A549 (cell line): ENCODE measurements around the gene TMEM120A. TPM values are rescaled to one million over a fixed set of nuclear protein-coding genes. Genes with fewer than 3 reads are reported as not detected.

ENCODE experiments used
- ATAC-seq, 2 experiments: fragments of 200-7000 bp in 1 of 2; fragments of >200 bp in 1 of 2; cut with Nextera tagmentation in 1 of 2; cut with Tn5 transposase in 1 of 2; 3 replicates each; pipeline versions ENCODE4 v1.8.0 to v1.9.1; 2018 to 2020; ENCODE audit warnings: mild to moderate bottlenecking in 1 of 2, moderate library complexity in 1 of 2
- CTCF ChIA-PET: fragments of 300-600 bp; sonication (Branson Sonifier 250); formaldehyde crosslinking; extraction: SDS; loops from one replicate; lab custom pipeline; 2021; ENCODE audit warnings: antibody characterized with exemption, inconsistent platforms; lab: Yijun Ruan, JAX
- POLR2A ChIA-PET: fragments of 350-600 bp; formaldehyde crosslinking; extraction: SDS; loops from one replicate; lab custom pipeline; 2021; ENCODE audit warnings: antibody characterized with exemption, inconsistent platforms; lab: Yijun Ruan, JAX
- DNase-seq, 2 experiments: peaks; one replicate each; pipeline versions ENCODE4 v3.0.0 to v3.0.0-alpha.2; 2011 to 2016; ENCODE audit warnings: low read depth in 1 of 2, low spot score in 1 of 2
- FAIRE-seq: peaks from 2 replicates; lab custom pipeline; 2011; peaks lifted over from hg19 to GRCh38; lab: Jason Lieb, UNC
- H3K27ac ChIP-seq, 2 experiments: fragments of >200 bp; sonication (Bioruptor Twin); formaldehyde crosslinking; 3 replicates each; pipeline ENCODE4 v1.5.1; 2016 to 2017
- H3K4me1 ChIP-seq: fragments of >200 bp; sonication (Bioruptor Twin); formaldehyde crosslinking; 3 replicates; pipeline ENCODE4 v1.6.1; 2016
- H3K4me2 ChIP-seq: fragments of >200 bp; sonication (Bioruptor Twin); formaldehyde crosslinking; 3 replicates; pipeline ENCODE4 v1.6.1; 2016
- H3K4me3 ChIP-seq: fragments of >200 bp; sonication (Bioruptor Twin); formaldehyde crosslinking; 3 replicates; pipeline ENCODE4 v1.5.1; 2016
- H3K9me3 ChIP-seq: fragments of >200 bp; sonication (Bioruptor Twin); formaldehyde crosslinking; 3 replicates; pipeline ENCODE4 v1.6.1; 2016
- BHLHE40 ChIP-seq: IDR thresholded peaks from 2 replicates; pipeline ENCODE4 v1.6.1; 2012; ENCODE audit warnings: low read depth, low read length, inconsistent platforms
- CBX2 ChIP-seq: fragments of 200-600 bp; sonication (generic); IDR thresholded peaks from 2 replicates; pipeline ENCODE4 v1.6.1; 2016; ENCODE audit warnings: low read depth, mild to moderate bottlenecking, borderline replicate concordance
- CBX8 ChIP-seq: fragments of 200-600 bp; sonication (generic); IDR thresholded peaks from 2 replicates; pipeline ENCODE4 v1.6.1; 2016
- CEBPB ChIP-seq, 2 experiments: fragments of >200 bp in 1 of 2; sonication (Bioruptor Twin) in 1 of 2; formaldehyde crosslinking in 1 of 2; IDR thresholded peaks; 2 replicates each; pipeline ENCODE4 v1.6.1; 2012 to 2016
- CHD4 ChIP-seq: fragments of 200-600 bp; sonication (generic); IDR thresholded peaks from 2 replicates; pipeline ENCODE4 v1.6.1; 2016; ENCODE audit warnings: antibody characterized with exemption, mild to moderate bottlenecking, borderline replicate concordance
- EHMT2 ChIP-seq: fragments of 200-600 bp; sonication (generic); IDR thresholded peaks from 2 replicates; pipeline ENCODE4 v1.6.1; 2016; ENCODE audit warnings: antibody characterized with exemption, low read depth, mild to moderate bottlenecking, moderate library complexity
- EP300 ChIP-seq, 2 experiments: fragments of >200 bp; sonication (Bioruptor Twin); formaldehyde crosslinking; IDR thresholded peaks; 2 replicates in 1 of 2; 3 replicates in 1 of 2; pipeline ENCODE4 v1.6.1; 2016 to 2017
- ESRRA ChIP-seq: fragments of 150-350 bp; IDR thresholded peaks from 2 replicates; pipeline ENCODE4 v1.6.1; 2014; ENCODE audit warnings: mild to moderate bottlenecking, low read length, borderline replicate concordance
- FOXS1 ChIP-seq: fragments of 250-450 bp; sonication (Bioruptor Pico); IDR thresholded peaks from 2 replicates; pipeline ENCODE4 v1.5.0; 2020; ENCODE audit warnings: mild to moderate bottlenecking, moderate library complexity
- HDAC2 ChIP-seq: fragments of 200-600 bp; sonication (generic); IDR thresholded peaks from 2 replicates; pipeline ENCODE4 v1.6.1; 2016
- JUNB ChIP-seq: fragments of >200 bp; sonication (Bioruptor Twin); formaldehyde crosslinking; IDR thresholded peaks from 2 replicates; pipeline ENCODE4 v1.6.1; 2016
- KDM5A ChIP-seq: fragments of 200-600 bp; sonication (generic); IDR thresholded peaks from 2 replicates; pipeline ENCODE4 v1.6.1; 2016; ENCODE audit warnings: antibody characterized with exemption, mild to moderate bottlenecking
- MYC ChIP-seq: IDR thresholded peaks from 2 replicates; pipeline ENCODE4 v1.6.1; 2012; ENCODE audit warnings: mild to moderate bottlenecking, inconsistent platforms, low read length, improper control_type of control experiment, borderline replicate concordance
- NR3C1 ChIP-seq: fragments of >200 bp; sonication (Bioruptor Twin); formaldehyde crosslinking; IDR thresholded peaks from 3 replicates; pipeline ENCODE4 v1.6.1; 2017
- RARB ChIP-seq: fragments of 250-450 bp; sonication (Bioruptor Pico); IDR thresholded peaks from 2 replicates; pipeline ENCODE4 v1.8.0; 2021; ENCODE audit warnings: mild to moderate bottlenecking, moderate library complexity
- RCOR1 ChIP-seq: fragments of 150-350 bp; IDR thresholded peaks from 2 replicates; pipeline ENCODE4 v1.6.1; 2014; ENCODE audit warnings: antibody characterized with exemption, low read length, low read depth
- TFCP2L1 ChIP-seq: fragments of 250-450 bp; sonication (Bioruptor Pico); IDR thresholded peaks from 2 replicates; pipeline ENCODE4 v1.5.0; 2021; ENCODE audit warnings: mild to moderate bottlenecking
- ZFP36 ChIP-seq: fragments of 450-650 bp; IDR thresholded peaks from 2 replicates; pipeline ENCODE4 v1.6.1; 2014; ENCODE audit warnings: borderline replicate concordance; ENCODE audit not compliant: partially characterized antibody
- ZSCAN20 ChIP-seq: fragments of 250-450 bp; sonication (Bioruptor Pico); IDR thresholded peaks from 2 replicates; pipeline ENCODE4 v1.8.0; 2022; ENCODE audit warnings: mild to moderate bottlenecking, moderate library complexity
- WGBS: methylation state at CpG from one replicate; pipeline ENCODE4 v1.1.6; 2017; ENCODE audit errors: missing lambda C conversion rate; 5-methylcytosine and 5-hydroxymethylcytosine counted together
- polyA plus RNA-seq, 4 experiments: library from polyadenylated mRNA; depleted of rRNA in 3 of 4; stranded (reverse); fragments of >200 nt; fragmentation: RNase III in 1 of 4; extraction: RNeasy Plus Mini Kit Qiagen cat#74134 plus additional on column Dnase treatment in 1 of 4; gene quantifications; 2 replicates in 3 of 4; 3 replicates in 1 of 4; pipeline ENCODE4 v1.2.3, GENCODE V29; 2011 to 2017
- TF ChIP-seq, protein P1 (sequence below): fragments of 250-450 bp; sonication (Bioruptor Pico); IDR thresholded peaks from 2 replicates; pipeline ENCODE4 v1.5.0; 2020; ENCODE audit warnings: low read depth, mild to moderate bottlenecking, moderate library complexity
- TF ChIP-seq, protein P2 (sequence below): fragments of >200 bp; sonication (Bioruptor Twin); formaldehyde crosslinking; IDR thresholded peaks from 2 replicates; pipeline ENCODE4 v1.6.1; 2016
- TF ChIP-seq, protein P3 (sequence below): fragments of >200 bp; sonication (Bioruptor Twin); formaldehyde crosslinking; IDR thresholded peaks from 3 replicates; pipeline ENCODE4 v1.5.1; 2016

Gene TMEM120A
- polyA plus RNA-seq, 2 of the 4 experiments (the other 2 are of a cell fraction): 46.0 to 53.8 TPM

DNA sequence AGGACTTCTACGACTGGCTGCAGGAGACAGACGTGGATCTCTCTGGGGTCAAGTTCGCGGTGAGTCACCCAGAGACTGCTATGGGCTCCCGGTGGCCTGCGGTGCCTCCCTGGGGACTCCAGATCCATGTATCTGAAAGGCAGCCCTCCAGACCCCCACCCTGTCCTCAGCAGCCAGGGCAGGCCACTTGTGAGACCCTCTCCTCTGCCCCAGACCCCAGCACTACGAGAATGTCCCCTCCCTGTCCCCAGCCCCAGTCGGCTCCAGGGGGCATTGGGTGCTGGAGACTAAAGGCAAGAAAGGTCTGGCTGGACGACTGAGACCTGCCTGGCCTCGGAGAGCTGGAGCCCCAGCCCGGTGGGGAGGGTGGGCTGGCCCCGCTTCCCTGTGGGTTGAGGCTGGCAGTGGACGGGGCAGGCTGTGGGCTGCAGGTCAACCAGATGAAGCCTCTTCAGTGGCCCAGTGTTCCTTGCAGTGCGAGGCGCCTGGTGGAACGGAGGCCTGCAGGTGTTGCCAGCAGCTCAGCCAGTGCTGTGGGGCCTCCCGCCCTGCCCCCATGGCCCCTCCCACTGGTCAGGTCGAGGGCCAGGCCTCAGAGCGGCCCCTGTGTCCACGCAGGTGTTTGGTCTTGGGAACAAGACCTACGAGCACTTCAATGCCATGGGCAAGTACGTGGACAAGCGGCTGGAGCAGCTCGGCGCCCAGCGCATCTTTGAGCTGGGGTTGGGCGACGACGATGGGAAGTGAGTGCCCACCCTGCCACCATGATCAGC is 13.8 kb downstream of the TMEM120A start:
- FAIRE-seq: no peak
- ATAC-seq: peak in 1 of 2 experiments; percentile 3; a peak in 2 of 6 replicates
- 87% methylated on average over 19 of the region's 29 CpGs for WGBS
- Histone ChIP-seq H3K27ac (peak overlapping the region in 1 of 2 experiments; percentile 56; a peak in 4 of 6 replicates), H3K4me2 (no peak overlapping the region), H3K4me3 (no peak overlapping the region), H3K4me1 (peaks cover 15% of the 10 kb centered on the region), H3K9me3 (no peaks in the 10 kb centered on the region)
- DNase-seq: no peak
- ChIA-PET CTCF (interaction anchor here (0.5 to 1.4 kb wide), 2 partner anchors 114 to 151 kb away, joined by 3 read pairs; no protein-coding TSS in a partner anchor), POLR2A (no interaction called here)
- TF ChIP-seq FOXS1 (CRISPR knock-in tag) (no peak), RCOR1 (no peak)
- TF ChIP-seq, protein P1, sequence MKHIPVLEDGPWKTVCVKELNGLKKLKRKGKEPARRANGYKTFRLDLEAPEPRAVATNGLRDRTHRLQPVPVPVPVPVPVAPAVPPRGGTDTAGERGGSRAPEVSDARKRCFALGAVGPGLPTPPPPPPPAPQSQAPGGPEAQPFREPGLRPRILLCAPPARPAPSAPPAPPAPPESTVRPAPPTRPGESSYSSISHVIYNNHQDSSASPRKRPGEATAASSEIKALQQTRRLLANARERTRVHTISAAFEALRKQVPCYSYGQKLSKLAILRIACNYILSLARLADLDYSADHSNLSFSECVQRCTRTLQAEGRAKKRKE: no peak

DNA sequence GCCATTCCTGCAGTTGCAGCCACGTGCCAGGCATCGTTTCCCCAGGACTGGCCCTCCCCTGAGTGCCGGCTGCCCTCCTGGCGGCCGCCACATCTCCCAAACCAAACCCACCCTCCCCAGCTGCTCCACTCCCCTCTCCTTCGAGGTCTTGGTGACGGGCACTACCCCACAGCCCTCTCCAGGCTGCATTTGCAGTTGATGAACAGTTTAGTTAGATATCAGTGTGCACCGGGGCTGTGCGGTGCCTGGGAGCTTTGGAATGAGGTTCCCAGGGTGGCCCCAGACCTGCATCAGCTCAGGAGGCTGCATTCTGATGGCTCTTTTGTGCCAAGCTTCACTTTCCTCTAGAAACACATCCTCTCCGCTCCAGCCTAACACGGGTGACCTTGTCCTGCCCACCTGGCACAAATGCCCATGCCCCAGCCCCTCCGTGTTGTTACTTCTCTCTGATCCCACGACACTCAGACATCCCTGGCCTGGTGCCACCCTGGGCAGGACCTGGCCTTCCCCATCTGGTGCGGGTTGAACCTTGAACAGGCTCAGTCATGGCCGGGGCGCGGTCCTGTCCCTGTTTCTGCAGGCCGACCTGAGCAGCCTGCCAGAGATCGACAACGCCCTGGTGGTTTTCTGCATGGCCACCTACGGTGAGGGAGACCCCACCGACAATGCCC is 14.5 kb downstream of the TMEM120A start:
- DNase-seq: no peak
- TF ChIP-seq ZSCAN20 (CRISPR knock-in tag): no peak
- TF ChIP-seq RARB (CRISPR knock-in tag): no peak
- no peak for TF ChIP-seq EP300 (IDR thresholded peaks at IDR 0.05)
- no peak for TF ChIP-seq CEBPB (IDR thresholded peaks at IDR 0.05)
- TF ChIP-seq MYC: no peak
- no peak for TF ChIP-seq CHD4
- TF ChIP-seq ZFP36: no peak
- TF ChIP-seq HDAC2: no peak
- TF ChIP-seq BHLHE40: no peak
- TF ChIP-seq CBX8: no peak
- TF ChIP-seq ESRRA: no peak
- TF ChIP-seq CBX2: no peak
- TF ChIP-seq, protein P2, sequence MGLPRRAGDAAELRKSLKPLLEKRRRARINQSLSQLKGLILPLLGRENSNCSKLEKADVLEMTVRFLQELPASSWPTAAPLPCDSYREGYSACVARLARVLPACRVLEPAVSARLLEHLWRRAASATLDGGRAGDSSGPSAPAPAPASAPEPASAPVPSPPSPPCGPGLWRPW: no peak
- no peak for TF ChIP-seq JUNB
- TF ChIP-seq, protein P3, sequence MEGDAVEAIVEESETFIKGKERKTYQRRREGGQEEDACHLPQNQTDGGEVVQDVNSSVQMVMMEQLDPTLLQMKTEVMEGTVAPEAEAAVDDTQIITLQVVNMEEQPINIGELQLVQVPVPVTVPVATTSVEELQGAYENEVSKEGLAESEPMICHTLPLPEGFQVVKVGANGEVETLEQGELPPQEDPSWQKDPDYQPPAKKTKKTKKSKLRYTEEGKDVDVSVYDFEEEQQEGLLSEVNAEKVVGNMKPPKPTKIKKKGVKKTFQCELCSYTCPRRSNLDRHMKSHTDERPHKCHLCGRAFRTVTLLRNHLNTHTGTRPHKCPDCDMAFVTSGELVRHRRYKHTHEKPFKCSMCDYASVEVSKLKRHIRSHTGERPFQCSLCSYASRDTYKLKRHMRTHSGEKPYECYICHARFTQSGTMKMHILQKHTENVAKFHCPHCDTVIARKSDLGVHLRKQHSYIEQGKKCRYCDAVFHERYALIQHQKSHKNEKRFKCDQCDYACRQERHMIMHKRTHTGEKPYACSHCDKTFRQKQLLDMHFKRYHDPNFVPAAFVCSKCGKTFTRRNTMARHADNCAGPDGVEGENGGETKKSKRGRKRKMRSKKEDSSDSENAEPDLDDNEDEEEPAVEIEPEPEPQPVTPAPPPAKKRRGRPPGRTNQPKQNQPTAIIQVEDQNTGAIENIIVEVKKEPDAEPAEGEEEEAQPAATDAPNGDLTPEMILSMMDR: no peak
- TF ChIP-seq EHMT2: no peak
- TF ChIP-seq KDM5A: no peak
- TF ChIP-seq, protein P1: no peak
- TF ChIP-seq NR3C1: no peak
- no peak for TF ChIP-seq TFCP2L1 (CRISPR knock-in tag)
- TF ChIP-seq, all 56 proteins: peak for 0

More for the DNA sequence above, 14.5 kb downstream of the TMEM120A start:
- POLR2A ChIA-PET: no interaction called here
- H3K27ac ChIP-seq: peak overlapping the region; percentile 24 to 56; a peak in 4 of 6 replicates
- no peak overlapping the region for H3K4me3 ChIP-seq
- no peak overlapping the region for H3K4me2 ChIP-seq
- 74% methylated on average over 15 of the region's 22 CpGs for WGBS
- CTCF ChIA-PET: interaction anchor here (1.4 kb wide), 1 partner anchor 113 kb away, joined by 3 read pairs; no protein-coding TSS in a partner anchor
- peaks cover 15% of the 10 kb centered on the region for H3K4me1 ChIP-seq
- FAIRE-seq: no peak
- H3K9me3 ChIP-seq: no peaks in the 10 kb centered on the region
- ATAC-seq: peak in 1 of 2 experiments; percentile 17; a peak in 3 of 6 replicates
